Measurements from ENCODE around the gene PRKCA.
"Not testable (repeated sequence)": the region's sequence is repeated elsewhere in the genome, so short reads cannot be mapped to it uniquely, and the experiment has no call there.

PRKCA gene

GRCh38 chr17:66350576-66350975, 48.2 kb downstream of the PRKCA start:
- not testable (repeated sequence) for DNase-seq (ENCODE audit: low spot score)

- no peak for DNase-seq (ENCODE audit: low spot score)
Observed at GRCh38 chr17:66351033-66351432, 48.6 kb downstream of the PRKCA start.

GRCh38 chr17:66351701-66352100, 49.3 kb downstream of the PRKCA start:
- no peak for DNase-seq (ENCODE audit: low spot score)

- DNase-seq (ENCODE audit: low spot score), result no peak
Observed at GRCh38 chr17:66353937-66354401, 51.6 kb downstream of the PRKCA start.

DNA sequence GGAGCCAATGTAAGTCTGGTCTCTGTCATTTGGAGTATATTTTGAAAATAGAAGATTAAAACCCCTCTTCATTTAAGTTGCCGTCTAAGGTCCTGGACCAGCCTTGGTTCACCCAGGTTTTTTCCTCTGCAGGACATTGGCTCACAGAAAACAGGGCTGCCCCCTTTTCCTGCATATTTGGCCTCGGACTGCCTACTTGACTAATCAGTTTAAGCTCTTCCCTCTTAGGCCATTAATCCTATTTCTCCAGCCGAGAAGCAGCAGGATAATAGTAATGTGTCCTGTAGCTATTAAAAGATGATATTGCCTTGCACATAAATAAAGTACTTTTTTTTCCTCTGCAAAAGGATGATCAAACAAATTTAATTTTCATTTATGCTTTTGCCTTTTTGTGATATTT, 52.1 kb downstream of the PRKCA start:
- no peak for DNase-seq (ENCODE audit: low spot score)

DNA sequence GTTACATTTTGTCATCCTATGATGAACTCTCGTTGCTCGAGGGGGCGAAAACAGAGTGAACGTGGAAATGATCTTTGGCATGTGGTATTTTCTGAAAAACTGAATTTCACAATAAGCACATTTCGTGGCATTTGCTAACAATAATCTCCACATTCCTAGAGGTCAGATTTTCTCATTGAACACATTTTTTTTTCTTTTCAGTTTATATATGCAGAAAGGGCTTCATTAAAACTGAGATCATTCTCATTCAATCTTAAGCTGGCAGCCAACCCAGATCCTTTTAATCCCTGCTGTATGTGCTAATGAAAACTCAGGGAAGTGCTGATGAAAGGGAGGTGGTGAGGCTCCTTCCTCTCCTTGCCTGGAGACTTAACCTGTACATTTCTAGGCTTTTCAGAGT, 52.6 kb downstream of the PRKCA start:
- no peak for DNase-seq (ENCODE audit: low spot score)

DNA sequence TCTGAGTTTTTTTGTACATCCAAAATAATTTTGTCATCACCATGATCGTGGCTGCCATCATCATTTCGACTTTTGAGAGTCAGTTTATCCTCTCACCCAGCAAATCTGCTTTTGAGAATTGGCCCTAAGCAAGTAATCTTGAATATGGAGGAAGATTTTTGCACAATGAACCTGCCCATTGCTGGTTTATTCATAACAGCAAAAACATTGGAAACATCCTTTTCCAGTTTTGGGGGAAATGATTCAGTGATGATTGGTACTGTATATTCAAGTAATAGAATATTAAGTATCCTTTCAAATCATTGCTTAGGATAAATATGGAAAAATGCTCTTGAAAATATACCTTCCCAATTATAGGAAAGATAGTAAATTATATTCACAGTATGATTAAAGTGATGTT, 53.1 kb downstream of the PRKCA start:
- DNase-seq (ENCODE audit: low spot score), result no peak

DNA sequence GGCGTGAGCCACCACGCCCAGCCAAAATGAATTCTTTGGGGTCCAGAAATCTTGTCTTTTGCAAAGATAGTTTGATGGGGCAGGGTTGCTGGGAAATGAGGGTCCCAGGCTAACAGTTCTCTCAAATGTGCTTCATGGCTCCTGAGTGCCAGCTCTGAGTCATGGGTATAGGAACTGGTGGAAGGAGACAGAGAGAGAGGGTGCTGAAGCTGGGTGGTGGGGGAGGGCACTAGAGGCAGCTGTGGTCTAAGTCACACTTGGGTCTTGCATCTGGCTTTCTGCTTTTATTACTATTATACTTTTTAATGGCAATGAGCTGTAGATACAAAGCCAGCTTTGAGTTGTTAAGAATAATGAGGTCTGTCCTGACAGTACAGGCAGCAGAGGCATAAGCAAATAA, 54.6 kb downstream of the PRKCA start:
- DNase-seq (ENCODE audit: low spot score), result no peak

DNA sequence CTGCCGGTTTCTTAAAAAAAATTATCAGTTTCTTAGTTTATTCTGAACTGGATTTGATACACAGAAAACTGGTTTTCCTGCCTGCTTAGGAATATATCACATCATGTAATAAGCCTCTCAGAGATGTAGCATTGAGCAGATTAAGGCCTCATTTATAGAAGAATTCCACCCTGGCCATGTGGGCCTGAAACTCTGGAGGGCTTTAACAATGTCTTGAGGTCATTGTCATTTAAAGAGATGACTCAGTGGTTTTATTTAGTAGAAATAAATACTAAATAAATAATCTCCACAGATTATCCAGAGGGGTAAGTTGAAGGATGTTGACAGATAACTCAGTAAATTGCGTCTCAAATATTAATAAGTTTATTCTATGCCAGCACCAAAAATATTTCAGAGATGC, 56.9 kb downstream of the PRKCA start:
- DNase-seq (ENCODE audit: low spot score), result no peak

DNA sequence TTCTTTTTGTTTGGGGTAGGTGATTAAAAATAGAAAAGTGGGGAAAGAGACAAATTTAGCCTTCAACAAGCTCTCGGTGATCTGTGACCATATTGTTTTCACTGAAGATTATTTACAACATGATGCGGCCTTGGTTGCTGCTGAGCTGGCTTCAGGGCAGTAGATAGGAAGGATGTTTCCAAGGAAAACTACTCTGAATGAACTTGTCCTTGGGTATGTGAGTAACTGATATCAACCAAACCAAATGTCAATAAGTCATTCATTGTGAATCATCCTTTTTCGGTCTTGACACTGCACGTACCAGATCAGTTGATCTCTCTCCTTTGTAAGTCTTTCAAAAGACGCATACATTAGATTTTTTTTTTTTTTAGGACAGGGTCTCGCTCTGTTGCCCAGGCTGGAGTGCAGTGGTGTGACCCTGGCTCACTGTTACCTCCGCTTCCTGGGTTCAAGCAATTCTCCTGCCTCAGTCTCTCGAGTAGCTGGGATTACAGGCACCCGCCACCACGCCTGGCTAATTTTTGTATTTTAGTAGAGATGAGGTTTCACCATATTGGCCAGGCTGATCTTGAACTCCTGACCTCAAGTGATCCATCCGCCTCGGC, 58.6 kb downstream of the PRKCA start:
- not testable (repeated sequence) for DNase-seq (ENCODE audit: low spot score)

- no peak for DNase-seq (ENCODE audit: low spot score)
Observed at GRCh38 chr17:66364508-66364907, 62.1 kb downstream of the PRKCA start.

DNA sequence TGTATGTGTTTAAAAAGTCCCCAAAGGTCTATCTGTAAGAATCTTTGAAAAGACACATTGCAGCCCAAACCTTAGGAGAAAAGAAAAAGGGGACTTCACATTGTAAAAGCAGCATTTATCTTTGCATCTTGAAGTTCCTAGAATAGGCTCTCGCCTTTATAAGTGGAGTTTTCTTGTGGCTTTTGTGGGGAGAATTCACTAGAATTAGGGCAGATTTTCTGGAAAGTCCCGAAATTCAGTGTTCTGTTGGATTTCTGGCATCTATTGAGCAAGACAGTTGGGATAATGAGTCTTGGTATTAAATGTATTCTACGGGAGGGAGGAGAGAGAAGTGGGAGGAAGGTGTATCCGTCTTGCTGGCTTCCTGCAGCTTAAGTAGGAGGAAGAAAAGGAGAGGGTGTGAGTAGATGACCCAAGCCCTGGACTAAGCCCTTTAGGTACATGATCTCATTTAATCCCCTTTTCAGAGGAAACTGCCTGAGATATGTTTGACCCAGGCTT, 62.6 kb downstream of the PRKCA start:
- DNase-seq (ENCODE audit: low spot score), result no peak

- peak; percentile 82 for DNase-seq (ENCODE audit: low spot score)
Observed at GRCh38 chr17:66365903-66366302, 63.5 kb downstream of the PRKCA start.

DNA sequence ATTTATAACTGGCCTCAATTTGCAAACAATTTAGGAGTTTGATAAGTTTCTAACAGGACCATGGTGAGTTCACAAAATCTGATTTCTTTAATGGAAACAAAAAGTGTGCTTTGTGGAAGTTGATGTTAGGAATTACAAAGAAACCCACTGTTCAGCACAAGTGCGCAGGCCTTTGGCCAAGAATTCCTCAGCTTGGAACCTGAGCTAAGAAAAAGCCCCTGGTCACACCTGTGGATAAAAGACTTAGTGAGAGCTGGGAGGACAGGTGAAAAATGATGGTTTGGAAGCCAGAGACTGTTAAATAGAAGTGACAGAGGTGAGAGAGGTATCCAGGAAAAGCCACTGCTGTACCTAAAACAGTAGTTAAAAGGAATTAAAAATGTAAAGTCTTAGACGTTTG, 64.7 kb downstream of the PRKCA start:
- DNase-seq (ENCODE audit: low spot score), result no peak

- no peak for DNase-seq (ENCODE audit: low spot score)
Observed at GRCh38 chr17:66369830-66370229, 67.4 kb downstream of the PRKCA start.

GRCh38 chr17:66371561-66371960, 69.1 kb downstream of the PRKCA start:
- no peak for DNase-seq (ENCODE audit: low spot score)

GRCh38 chr17:66372182-66372581, 69.8 kb downstream of the PRKCA start:
- DNase-seq (ENCODE audit: low spot score), result no peak

GRCh38 chr17:66373079-66373478, 70.7 kb downstream of the PRKCA start:
- DNase-seq (ENCODE audit: low spot score), result no peak

DNA sequence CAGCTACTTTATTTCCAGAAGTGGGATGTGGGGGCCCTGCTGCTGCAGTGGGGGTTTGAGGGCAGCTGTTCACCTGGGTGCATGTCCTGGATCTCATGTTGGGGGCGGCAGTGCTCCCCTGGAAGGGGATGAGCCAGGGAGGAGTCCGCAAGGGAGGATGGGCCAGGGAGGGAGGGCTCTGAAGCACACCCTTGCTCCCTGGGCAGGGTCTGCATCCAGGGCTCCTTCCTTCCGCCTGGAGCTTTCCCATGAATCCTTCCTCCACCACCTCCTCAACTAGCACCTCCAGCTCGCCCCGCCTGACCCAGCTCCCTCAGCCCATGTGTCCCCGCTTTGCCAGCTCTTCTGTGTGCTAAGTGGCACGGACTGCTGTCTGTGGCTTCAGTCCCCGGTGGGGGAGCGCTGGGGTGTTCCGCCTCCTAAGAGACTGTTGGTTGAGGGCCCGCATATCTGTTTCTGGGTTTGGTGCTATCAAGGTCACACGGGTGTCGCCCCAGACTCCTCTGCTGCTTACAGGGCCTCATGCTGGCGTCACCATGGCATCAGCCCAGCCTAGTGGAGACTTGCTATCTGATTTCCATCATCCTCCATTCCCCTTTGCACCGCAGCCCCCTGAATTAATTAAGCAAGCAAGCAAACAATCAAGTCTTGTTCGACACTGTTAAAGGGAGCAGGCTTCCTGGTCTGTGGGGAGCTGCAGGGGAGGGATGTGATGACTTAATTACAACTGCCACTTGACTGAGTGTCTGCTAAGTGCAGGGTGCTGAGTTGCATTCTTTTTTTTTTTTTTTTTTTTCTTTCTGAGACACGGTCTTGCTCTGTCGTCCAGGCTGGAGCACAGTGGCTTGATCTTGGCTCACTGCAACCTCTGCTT, 71.8 kb downstream of the PRKCA start:
- peak; percentile 92 for DNase-seq (ENCODE audit: low spot score)

GRCh38 chr17:66375121-66375520, 72.7 kb downstream of the PRKCA start:
- DNase-seq (ENCODE audit: low spot score), result no peak

GRCh38 chr17:66378296-66378695, 75.9 kb downstream of the PRKCA start:
- DNase-seq (ENCODE audit: low spot score), result no peak

- no peak for DNase-seq (ENCODE audit: low spot score)
Observed at GRCh38 chr17:66379544-66379943, 77.1 kb downstream of the PRKCA start.

DNA sequence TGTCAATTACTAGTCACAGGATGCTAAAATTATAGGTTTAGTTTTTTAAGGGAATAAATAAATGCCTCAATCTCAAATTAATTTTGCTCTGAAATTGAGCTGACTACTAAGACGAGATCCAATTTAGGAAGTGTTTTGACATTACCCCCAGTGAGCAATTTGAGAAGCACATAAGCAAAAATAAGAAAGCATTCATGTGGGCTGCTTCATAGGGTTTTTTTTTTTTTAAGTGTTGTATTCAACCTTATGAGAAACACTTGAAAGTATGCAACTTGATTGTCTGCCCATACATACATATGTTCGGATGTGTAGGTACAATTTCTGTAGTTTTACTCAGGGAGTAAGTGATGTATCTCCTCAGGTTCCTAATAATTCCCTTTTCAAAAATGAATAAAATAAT, 77.6 kb downstream of the PRKCA start:
- no peak for DNase-seq (ENCODE audit: low spot score)
